ENCODE data around the gene ATG7.
"Not testable (repeated sequence)": the region's sequence is repeated elsewhere in the genome, so short reads cannot be mapped to it uniquely, and the experiment has no call there.

ATG7 gene

DNA sequence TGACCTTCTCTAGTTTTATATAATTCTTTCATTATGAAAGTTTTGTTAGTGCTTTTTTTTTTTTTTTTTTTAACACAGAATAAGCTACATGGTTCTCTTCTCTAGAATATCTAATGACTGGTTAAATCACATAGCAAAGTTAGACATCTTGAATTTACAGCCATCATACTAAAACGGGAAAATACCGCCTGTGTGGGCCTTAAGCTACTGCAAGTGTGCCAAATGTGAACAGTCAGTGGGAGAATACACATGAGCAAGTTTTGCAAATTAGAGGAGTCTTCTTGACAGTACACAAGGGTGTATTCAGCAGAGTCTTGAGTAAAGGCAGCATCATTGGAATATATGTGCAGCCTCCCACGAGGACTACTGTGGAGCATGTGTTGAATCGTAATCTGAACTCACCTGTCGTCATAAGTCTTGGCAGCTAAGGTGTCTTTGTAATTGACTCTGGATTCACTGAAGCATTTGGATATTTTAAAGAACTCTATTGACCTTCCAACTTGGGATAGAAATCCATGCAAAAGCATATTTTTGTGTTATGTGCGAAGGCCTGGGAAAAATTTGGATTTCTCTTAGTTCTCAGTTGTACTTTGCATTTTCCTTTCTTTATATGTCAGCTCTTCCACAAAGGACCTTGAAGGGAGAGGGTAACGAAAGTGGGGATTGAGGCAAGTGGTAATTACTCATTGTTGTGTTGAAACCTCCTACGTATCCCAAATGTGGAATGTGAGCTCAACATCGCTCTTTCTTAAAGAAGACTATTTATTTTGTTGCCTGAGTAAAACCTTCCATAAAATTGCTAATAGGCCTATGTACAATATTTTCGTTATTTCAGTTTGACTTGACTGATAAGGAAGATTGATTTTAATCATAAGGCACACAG, 117.4 kb downstream of the ATG7 start:
- no peak for DNase-seq
- Mint-ChIP-seq H3K36me3 (ENCODE audit: low read depth) (peaks cover 58% of the 10 kb centered on the region), H3K9me3 (no peaks in the 10 kb centered on the region), H3K4me3 (no peak overlapping the region), H3K4me1 (ENCODE audit: low read depth) (peaks cover 32% of the 10 kb centered on the region), H3K27ac (no peak overlapping the region), H3K27me3 (no peaks in the 10 kb centered on the region)

- DNase-seq = no peak
- Mint-ChIP-seq H3K9me3 (no peaks in the 10 kb centered on the region), H3K36me3 (ENCODE audit: low read depth) (peaks cover 57% of the 10 kb centered on the region), H3K4me3 (no peak overlapping the region), H3K27me3 (no peaks in the 10 kb centered on the region), H3K27ac (no peak overlapping the region), H3K4me1 (ENCODE audit: low read depth) (peaks cover 32% of the 10 kb centered on the region)
Observed at GRCh38 chr3:11390411-11391131, 118.4 kb downstream of the ATG7 start.

DNA sequence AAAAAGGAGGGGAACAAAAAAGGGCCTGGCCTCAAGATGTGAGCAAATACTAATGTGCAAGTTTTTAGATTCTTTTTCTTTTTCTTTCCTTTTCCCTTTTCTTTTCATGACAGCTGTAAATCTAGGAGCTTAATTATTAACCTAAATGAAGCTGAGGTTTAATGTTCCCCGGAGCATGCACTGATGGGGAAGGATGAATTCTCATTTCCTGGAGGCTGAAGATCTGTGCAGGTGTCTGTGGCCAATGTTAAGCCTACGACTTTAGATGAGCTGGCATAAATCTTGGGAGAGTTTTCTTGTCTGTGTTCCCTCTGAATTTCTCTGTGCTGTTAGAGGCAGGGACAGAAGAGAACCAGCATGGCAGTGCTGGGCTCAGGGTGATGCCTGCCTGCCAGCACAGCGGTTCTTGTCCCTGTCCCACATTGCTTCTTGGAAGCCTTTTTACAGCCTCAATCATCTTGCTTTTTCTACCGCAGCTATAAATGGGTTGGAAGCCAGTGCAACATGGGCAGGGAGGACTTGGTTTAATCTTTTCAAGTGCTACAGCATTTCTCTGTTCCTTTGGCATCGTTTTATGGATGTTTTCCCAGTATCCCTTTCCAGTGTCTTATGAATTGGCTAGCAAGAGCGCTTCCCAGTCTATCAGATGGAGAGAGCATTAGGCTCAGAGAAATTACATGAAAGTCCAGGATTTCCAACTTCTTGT, 119.1 kb downstream of the ATG7 start:
- no peak overlapping the region for H3K27ac Mint-ChIP-seq
- H3K4me1 Mint-ChIP-seq (ENCODE audit: low read depth) = peaks cover 32% of the 10 kb centered on the region
- no peaks in the 10 kb centered on the region for H3K9me3 Mint-ChIP-seq
- DNase-seq = no peak
- peaks cover 53% of the 10 kb centered on the region for H3K36me3 Mint-ChIP-seq (ENCODE audit: low read depth)
- no peak overlapping the region for H3K4me3 Mint-ChIP-seq
- no peaks in the 10 kb centered on the region for H3K27me3 Mint-ChIP-seq

DNA sequence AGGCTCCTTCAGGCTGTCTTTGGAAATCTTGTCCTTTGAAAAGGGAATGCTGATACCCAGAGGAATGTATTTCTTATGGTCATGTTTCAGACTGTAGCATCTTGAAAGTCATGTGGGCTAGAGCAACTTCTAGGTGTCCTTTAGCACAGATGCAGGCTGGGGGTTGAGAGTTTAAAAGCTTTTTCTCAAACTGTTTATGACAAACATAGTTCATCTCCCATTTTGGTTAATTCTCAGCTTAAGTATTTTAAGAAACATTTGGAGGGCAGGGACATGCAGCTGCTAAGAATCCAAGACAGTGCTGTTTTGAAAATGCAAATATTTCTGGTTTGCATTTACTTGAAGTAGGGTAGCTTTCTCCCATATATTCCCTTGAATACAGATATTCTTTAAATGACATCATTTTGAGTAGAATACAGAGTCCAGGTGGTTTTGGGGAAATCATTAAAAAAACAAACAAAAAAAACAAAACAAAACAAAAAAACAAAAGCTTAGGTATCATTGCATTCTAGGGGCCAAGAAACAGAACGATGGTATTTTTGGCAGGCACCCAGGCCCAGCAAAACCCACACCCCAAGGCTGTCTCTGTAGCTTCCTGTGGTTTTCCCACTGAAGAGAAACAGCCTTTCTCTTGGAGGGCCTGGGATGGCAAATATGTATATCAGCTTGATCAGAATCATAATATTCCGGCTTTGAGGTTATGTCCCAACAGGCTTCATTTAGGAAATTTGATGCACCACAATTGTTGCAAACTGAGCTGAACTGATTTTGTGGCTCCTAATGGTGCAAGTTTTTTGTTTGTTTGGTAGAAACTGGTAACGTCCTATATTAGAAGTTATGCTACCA, 120.0 kb downstream of the ATG7 start:
- Mint-ChIP-seq H3K4me3 (no peak overlapping the region), H3K27ac (no peak overlapping the region), H3K36me3 (ENCODE audit: low read depth) (peaks cover 46% of the 10 kb centered on the region), H3K27me3 (no peaks in the 10 kb centered on the region), H3K9me3 (no peaks in the 10 kb centered on the region), H3K4me1 (ENCODE audit: low read depth) (peaks cover 32% of the 10 kb centered on the region)
- no peak for DNase-seq

GRCh38 chr3:11392860-11393114, 120.6 kb downstream of the ATG7 start:
- peaks cover 32% of the 10 kb centered on the region for H3K4me1 Mint-ChIP-seq (ENCODE audit: low read depth)
- H3K9me3 Mint-ChIP-seq = no peaks in the 10 kb centered on the region
- peaks cover 43% of the 10 kb centered on the region for H3K36me3 Mint-ChIP-seq (ENCODE audit: low read depth)
- no peak for DNase-seq
- H3K4me3 Mint-ChIP-seq = no peak overlapping the region
- no peak overlapping the region for H3K27ac Mint-ChIP-seq
- H3K27me3 Mint-ChIP-seq = no peaks in the 10 kb centered on the region

DNA sequence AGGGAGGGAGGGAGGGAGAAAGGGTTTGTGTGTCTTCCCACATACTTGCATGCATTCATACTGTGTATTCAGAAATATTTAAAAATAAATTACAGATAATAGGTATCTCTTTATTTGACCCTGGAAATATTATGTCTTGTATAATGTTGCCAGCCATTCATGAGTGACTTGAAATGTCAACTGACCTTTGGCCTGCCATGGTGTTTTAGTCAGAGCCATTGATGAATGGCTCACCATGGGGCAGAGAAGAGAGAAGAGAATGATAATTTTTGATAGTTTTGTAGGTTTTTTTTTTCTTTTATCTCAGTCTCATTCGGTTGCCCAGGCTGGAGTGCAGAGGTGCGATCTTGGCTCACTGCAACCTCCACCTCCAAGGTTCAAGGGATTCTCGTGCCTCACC, 121.2 kb downstream of the ATG7 start:
- H3K27ac Mint-ChIP-seq = no peak overlapping the region
- no peaks in the 10 kb centered on the region for H3K9me3 Mint-ChIP-seq
- peaks cover 32% of the 10 kb centered on the region for H3K4me1 Mint-ChIP-seq (ENCODE audit: low read depth)
- no peak for DNase-seq
- no peak overlapping the region for H3K4me3 Mint-ChIP-seq
- no peaks in the 10 kb centered on the region for H3K27me3 Mint-ChIP-seq
- peaks cover 43% of the 10 kb centered on the region for H3K36me3 Mint-ChIP-seq (ENCODE audit: low read depth)

- peaks cover 42% of the 10 kb centered on the region for H3K36me3 Mint-ChIP-seq (ENCODE audit: low read depth)
Observed at GRCh38 chr3:11394392-11394791, 122.2 kb downstream of the ATG7 start.

GRCh38 chr3:11400213-11400612, 128.0 kb downstream of the ATG7 start:
- Mint-ChIP-seq H3K36me3 (ENCODE audit: low read depth) (peaks cover 45% of the 10 kb centered on the region), H3K27ac (no peak overlapping the region), H3K9me3 (peaks cover 4% of the 10 kb centered on the region), H3K4me3 (no peak overlapping the region), H3K27me3 (no peaks in the 10 kb centered on the region), H3K4me1 (ENCODE audit: low read depth) (no peaks in the 10 kb centered on the region)
- no peak for DNase-seq

More at GRCh38 chr3:11394392-11394791, 122.2 kb downstream of the ATG7 start:
- no peaks in the 10 kb centered on the region for H3K27me3 Mint-ChIP-seq
- no peak overlapping the region for H3K4me3 Mint-ChIP-seq
- no peak for DNase-seq
- H3K27ac Mint-ChIP-seq = no peak overlapping the region
- H3K4me1 Mint-ChIP-seq (ENCODE audit: low read depth) = peaks cover 32% of the 10 kb centered on the region
- no peaks in the 10 kb centered on the region for H3K9me3 Mint-ChIP-seq

DNA sequence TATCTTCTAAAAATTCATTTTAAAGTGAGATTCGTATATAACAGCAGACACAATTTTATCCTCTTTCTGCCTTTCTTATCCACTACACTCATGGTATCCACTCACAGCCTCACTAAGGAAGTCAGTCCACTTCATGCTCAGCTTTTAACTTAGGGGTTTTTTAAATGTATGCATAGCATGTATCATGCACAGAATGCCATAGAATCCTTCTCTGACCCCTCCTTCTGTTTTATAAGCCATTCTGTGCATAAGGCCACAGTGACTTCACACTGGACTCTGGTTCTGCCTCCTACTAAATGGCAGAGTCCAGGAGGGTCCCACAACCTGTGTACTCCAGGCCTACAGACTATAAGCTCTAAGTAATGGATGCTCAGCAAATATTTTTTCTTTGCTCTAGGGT, 129.2 kb downstream of the ATG7 start:
- DNase-seq = no peak
- Mint-ChIP-seq H3K9me3 (peaks cover 5% of the 10 kb centered on the region), H3K27ac (no peak overlapping the region), H3K36me3 (ENCODE audit: low read depth) (peaks cover 56% of the 10 kb centered on the region), H3K4me3 (no peak overlapping the region), H3K27me3 (no peaks in the 10 kb centered on the region), H3K4me1 (ENCODE audit: low read depth) (no peaks in the 10 kb centered on the region)

- DNase-seq = no peak
- Mint-ChIP-seq H3K36me3 (ENCODE audit: low read depth) (peaks cover 81% of the 10 kb centered on the region), H3K27me3 (no peaks in the 10 kb centered on the region), H3K4me1 (ENCODE audit: low read depth) (no peaks in the 10 kb centered on the region), H3K4me3 (no peak overlapping the region), H3K27ac (no peak overlapping the region), H3K9me3 (peaks cover 26% of the 10 kb centered on the region)
Observed at GRCh38 chr3:11405323-11405722, 133.1 kb downstream of the ATG7 start.

DNA sequence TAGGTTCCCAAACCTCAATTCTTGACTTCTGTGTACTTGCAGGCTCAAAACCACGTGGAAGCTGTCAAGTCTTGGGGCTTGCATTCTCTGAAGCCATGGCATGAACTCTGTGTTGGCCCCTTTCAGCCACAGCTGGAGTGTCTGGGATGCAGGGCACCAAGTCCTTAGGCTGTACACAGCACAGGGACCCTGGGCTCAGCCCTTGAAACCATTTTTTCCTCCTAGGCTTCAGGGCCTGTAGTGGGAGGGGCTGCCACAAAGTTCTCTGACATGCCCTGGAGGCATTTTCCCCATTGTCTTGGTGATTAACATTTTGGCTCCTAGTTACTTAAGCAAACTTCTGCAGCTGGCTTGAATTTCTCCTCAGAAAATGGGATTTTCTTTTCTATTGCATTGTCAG, 135.4 kb downstream of the ATG7 start:
- Mint-ChIP-seq H3K4me1 (ENCODE audit: low read depth) (peaks cover 5% of the 10 kb centered on the region), H3K9me3 (peaks cover 31% of the 10 kb centered on the region), H3K36me3 (ENCODE audit: low read depth) (peaks cover 79% of the 10 kb centered on the region), H3K27ac (no peak overlapping the region), H3K4me3 (no peak overlapping the region), H3K27me3 (no peaks in the 10 kb centered on the region)
- DNase-seq = no peak

DNA sequence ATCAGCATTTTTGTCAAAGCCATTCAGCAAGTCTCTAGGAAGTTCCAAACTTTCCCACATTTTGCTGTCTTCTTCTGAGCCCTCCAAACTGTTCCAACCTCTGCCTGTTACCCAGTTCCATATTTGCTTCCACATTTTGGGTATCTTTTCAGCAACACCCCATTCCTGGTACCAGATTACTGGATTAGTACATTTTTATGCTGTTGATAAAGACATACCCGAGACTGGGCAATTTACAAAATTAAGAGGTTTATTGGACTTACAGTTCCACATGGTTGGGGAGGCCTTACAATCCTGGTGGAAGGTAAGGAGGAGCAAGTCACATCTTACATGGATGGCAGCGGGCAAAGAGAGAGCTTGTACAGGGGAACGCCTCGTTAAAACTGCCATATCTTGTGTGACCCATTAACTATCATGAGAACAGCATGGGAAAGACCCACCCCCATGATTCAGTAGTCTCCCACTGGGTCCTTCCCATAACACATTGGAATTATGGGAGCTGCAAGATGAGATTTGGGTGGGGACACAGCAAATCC, 136.2 kb downstream of the ATG7 start:
- not testable (repeated sequence) for H3K27me3 Mint-ChIP-seq; H3K27ac Mint-ChIP-seq; H3K4me3 Mint-ChIP-seq; H3K4me1 Mint-ChIP-seq (ENCODE audit: low read depth); DNase-seq
- Mint-ChIP-seq H3K9me3 (peaks cover 35% of the 10 kb centered on the region), H3K36me3 (ENCODE audit: low read depth) (peaks cover 78% of the 10 kb centered on the region)

DNA sequence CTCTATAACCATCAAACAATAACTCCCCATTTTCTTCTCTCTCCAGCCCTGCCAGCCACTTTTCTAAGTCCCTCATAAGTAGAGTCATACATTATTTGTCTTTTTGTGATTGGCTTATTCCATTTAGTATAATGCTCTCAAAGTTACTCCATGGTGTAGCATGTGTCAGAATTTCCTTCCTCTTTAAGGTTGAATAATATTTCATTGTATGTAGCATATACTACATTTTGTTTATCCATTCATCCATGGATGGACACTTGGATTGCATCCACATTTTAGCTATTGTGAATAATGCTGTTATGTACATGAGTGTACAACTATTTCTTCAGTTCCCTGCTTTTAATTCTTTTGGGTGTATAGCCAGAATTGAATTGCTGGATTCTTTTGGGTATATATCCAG, 138.4 kb downstream of the ATG7 start:
- H3K4me3 Mint-ChIP-seq = no peak overlapping the region
- DNase-seq = no peak
- H3K36me3 Mint-ChIP-seq (ENCODE audit: low read depth) = peaks cover 76% of the 10 kb centered on the region
- H3K4me1 Mint-ChIP-seq (ENCODE audit: low read depth) = peaks cover 20% of the 10 kb centered on the region
- peaks cover 38% of the 10 kb centered on the region for H3K9me3 Mint-ChIP-seq
- no peaks in the 10 kb centered on the region for H3K27me3 Mint-ChIP-seq
- H3K27ac Mint-ChIP-seq = no peak overlapping the region

- DNase-seq = no peak
- peaks cover 35% of the 10 kb centered on the region for H3K9me3 Mint-ChIP-seq
- H3K27ac Mint-ChIP-seq = no peak overlapping the region
- no peaks in the 10 kb centered on the region for H3K27me3 Mint-ChIP-seq
- no peak overlapping the region for H3K4me3 Mint-ChIP-seq
- H3K4me1 Mint-ChIP-seq (ENCODE audit: low read depth) = peaks cover 20% of the 10 kb centered on the region
- H3K36me3 Mint-ChIP-seq (ENCODE audit: low read depth) = peaks cover 62% of the 10 kb centered on the region
Observed at GRCh38 chr3:11411956-11412355, 139.8 kb downstream of the ATG7 start.
